C4-2B (cell line): ENCODE data around the gene ZNF513.

ENCODE experiments used
- ZFX ChIP-seq: fragments of 450-650 bp; IDR thresholded peaks from 2 replicates; pipeline ENCODE4 v1.6.1; 2017
- TF ChIP-seq, protein P1 (sequence below): fragments of 450-650 bp; conservative IDR thresholded peaks from 2 replicates; pipeline ENCODE4 v1.5.1; 2017; ENCODE audit warnings: mild to moderate bottlenecking

- TF ChIP-seq, protein P1, sequence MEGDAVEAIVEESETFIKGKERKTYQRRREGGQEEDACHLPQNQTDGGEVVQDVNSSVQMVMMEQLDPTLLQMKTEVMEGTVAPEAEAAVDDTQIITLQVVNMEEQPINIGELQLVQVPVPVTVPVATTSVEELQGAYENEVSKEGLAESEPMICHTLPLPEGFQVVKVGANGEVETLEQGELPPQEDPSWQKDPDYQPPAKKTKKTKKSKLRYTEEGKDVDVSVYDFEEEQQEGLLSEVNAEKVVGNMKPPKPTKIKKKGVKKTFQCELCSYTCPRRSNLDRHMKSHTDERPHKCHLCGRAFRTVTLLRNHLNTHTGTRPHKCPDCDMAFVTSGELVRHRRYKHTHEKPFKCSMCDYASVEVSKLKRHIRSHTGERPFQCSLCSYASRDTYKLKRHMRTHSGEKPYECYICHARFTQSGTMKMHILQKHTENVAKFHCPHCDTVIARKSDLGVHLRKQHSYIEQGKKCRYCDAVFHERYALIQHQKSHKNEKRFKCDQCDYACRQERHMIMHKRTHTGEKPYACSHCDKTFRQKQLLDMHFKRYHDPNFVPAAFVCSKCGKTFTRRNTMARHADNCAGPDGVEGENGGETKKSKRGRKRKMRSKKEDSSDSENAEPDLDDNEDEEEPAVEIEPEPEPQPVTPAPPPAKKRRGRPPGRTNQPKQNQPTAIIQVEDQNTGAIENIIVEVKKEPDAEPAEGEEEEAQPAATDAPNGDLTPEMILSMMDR, result no peak
- TF ChIP-seq ZFX, result no peak
These were observed 41.2 kb upstream of the ZNF513 start for GRCh38 chr2:27421660-27422250.
